ENCODE results near the gene ITSN2.
"Not testable (repeated sequence)": the region's sequence is repeated elsewhere in the genome, so short reads cannot be mapped to it uniquely, and the experiment has no call there.

The ITSN2 gene

DNA sequence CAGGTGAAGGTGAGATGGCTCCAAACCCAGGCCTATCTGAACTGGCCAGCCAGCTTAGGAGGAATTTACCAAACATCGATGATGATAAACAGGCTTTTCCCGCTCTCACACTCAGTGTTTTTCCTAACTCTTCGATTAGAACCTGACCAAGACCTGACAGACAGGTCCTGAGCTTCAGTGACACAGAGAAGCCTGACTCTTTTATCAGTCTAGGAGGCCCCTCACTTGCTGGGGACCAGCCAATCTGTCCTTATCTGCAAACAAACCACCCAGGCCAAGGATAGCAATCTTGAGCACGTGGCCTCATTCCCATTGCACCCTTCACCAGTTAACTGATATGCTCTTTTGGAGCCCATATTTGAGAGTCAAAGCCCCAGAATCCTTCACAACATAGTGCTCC lies 1.9 kb upstream of the ITSN2 start:
- DNase-seq = no peak

DNA sequence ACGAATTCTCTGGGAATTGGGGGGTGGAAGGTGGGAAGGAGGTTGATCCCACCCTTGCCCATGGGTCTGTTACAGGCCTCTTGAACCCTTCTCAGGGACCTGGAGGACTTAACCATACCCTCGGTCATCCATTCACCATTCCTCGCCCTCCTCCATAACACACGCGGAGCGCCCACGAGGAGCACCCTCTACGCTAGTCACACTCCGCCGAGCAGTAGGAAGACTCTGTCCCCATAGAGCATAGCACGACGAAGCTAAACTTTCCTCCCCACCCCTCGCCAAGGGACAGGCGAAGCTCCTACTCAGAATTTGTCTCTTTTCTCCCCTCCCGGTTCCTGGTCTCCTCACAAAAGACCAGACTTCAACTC lies 611 bp upstream of the ITSN2 start:
- DNase-seq = no peak

DNA sequence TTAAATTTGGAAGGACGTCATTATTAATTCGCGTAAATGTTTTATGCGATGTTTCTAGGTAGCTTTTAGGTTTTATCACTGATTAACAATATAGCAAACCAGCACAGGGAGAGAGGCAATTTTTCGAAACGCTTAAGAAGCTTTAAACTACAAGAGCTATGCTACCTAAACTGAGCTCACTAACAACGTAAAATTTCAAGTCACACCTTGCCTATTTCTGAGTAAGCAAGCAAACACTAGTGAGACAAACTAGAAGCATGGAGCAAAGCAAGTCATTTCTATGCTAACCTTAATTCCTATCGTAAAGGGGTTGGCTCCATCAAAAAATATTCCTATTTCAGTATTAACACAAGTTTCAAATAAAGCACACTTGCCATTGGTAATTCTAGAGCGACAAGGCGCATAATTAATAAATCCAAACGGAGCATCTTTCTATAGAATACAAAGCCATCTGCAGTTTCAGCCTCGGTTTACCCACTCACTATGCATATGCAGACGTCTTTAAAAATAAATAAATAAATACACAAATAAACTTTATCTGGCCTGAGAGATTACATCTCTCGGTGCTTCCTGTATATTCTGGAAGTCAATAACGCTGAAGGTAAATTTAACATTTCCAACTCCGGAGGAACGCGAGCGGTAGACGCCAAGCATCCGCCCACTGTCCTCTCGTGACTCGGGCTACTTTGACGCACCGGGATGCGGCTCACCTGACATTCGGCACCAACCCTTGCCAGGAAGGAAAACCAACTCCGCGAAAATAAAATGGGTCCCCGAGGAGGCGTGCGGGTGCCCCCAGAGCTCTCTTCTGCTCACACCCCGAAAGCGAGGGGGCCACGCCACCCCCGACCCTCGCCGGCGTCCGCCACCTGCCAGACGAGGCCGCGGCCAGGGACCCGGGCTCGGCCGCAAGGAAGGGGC lies 947 bp downstream of the ITSN2 start:
- DNase-seq = no peak

DNA sequence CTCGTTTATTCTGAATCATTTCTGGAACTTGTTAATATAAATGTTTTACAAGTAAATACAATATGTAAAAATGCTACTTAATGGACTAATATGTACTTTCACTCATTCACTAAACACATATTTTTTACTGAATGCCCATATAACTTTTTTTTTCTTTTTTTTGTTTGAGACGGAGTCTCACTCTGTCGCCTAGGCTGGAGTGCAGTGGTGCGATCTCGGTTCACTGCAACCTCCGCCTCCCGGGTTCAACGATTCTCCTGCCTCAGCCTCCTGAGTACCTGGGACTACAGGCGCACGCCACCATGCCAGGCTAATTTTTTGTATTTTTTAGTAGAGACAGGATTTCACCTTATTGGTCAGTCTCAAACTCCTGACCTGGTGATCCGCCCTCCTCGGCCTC lies 2.6 kb downstream of the ITSN2 start:
- DNase-seq = not testable (repeated sequence)

DNA sequence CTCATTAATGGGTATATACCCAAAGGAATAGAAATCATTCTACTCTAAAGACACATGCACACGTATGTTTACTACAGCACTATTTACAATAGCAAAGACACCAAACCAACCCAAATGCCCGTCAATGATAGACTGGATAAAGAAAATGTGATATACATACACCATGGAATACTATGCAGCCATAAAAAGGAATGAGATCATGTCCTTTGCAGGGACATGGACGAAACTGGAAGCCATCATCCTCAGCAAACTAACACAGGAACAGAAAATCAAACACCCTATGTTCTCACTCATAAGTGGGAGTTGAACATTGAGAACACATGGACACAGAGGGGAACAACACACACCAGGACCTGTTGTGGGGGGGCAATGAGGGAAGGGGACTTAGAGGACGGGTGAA lies 3.2 kb downstream of the ITSN2 start:
- not testable (repeated sequence) for DNase-seq

DNA sequence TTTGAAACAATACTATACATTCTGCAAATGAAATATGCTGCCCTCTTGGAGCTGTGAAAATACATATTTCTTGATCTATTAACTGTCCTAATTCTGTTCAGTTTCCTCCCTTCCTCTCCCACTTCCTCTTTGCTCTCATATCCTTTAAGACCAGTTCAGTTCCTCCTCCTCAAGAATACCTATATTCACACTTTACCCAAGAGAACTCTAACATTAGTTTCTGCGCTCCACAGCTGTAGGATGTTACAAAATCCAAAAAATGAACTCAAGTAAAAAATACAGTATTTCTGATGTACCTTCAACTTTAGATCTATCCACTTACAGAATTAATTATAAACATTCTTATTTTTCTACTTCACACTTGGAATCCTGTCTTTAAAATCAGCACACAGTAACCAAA lies 5.4 kb downstream of the ITSN2 start:
- no peak for DNase-seq

DNA sequence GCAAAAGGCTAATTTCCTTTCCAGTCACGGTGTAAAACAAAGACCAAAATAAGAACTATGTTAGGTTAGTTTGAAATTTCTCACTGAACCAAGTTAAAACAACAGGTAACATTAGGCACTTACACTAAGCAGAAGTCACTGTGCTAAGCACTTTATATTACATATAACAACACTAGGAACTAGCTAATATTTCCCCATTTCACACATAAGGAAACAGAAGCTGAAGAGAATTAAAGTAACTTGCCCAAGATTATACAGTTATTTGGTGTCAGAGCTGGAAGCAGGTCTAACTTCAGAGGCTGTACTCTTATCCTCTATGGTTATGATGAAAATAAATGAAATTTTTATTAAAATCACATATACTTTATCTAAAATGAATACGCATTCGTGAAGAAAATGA lies 5.9 kb downstream of the ITSN2 start:
- DNase-seq = no peak

DNA sequence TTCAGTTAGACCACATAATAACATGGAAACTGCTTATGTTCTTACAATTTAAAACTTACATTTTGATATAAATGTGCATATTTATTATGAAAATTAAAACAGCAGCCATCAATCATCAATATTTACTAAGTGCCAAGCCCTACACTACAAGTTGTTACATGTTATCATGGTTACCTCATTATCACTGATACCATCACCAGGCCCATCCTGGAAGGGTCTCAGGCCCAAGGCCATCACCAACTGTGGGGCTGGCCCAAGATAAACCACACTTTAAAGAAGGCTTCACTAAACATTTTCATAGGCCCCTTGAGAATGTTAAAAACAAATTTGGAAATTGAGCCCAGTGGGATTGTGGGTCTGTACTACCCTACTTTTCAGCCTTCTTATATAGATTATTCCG lies 6.4 kb downstream of the ITSN2 start:
- DNase-seq = no peak

DNA sequence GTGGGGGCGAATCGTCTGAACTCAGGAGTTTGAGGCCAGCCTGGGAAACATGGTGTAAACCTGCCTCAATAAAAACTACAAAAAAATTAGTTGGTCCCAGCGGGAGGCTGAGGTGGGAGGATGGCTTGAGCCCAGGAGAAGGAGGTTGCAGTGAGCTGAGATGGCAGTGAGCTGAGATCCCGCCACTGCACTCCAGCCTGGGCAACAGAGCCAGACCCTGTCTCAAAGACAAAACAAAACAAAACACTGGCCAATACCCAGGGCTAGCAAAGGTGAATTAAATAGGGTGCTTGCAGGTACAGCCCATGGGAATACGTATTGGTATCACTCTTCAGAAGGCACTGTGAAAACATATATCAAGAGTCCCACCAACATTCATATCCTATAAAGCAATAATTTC lies 7.0 kb downstream of the ITSN2 start:
- no peak for DNase-seq

DNA sequence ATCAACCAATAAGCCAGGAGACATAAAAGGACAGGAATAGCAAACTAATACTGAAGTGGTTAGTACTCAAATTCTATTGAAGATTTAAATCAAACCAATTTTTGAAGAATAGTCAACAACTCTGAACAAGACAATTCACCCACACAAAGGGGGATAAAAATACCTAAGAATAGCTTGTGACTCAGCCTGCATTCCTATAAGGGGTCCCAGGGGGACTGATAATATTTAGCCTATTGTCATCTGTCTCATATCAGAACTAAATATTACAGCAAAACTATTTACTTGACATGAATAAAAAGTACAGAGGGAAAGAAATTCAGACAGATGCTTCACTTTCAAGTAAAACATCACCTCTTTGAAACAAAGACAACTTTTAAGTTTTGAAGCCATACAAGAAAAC lies 7.7 kb downstream of the ITSN2 start:
- DNase-seq = no peak

DNA sequence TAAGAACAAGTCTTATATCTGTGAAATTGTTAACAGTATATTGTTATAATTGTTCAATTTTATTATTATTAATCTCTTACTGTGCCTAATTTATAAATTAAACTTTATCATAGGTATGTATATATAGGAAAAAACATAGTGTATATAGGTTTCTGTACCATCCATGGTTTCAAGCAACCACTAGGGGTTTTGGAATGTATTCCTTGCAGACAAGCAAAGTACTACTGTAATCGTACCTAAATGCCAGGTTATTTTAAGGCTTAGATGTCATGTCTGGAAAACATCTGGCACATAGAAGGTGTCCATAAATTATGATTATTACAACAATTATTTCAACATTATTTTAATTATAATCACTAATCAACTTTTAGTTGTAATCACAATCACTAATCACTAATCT lies 8.4 kb downstream of the ITSN2 start:
- no peak for DNase-seq

DNA sequence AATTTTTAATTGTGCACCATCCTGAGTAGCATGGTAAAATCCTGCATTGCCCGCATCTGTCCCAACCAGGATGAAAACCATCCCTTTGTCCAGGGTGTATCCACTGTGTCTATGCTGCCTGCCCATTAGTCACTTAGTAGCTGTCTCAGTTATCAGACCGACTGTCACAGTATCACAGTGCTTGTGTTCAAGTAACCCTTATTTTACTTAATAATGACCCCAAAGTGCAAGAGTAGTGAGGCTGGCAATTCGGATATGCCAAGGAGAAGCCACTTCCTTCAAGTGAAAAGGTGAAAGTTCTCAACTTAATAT lies 8.8 kb downstream of the ITSN2 start:
- DNase-seq = no peak

DNA sequence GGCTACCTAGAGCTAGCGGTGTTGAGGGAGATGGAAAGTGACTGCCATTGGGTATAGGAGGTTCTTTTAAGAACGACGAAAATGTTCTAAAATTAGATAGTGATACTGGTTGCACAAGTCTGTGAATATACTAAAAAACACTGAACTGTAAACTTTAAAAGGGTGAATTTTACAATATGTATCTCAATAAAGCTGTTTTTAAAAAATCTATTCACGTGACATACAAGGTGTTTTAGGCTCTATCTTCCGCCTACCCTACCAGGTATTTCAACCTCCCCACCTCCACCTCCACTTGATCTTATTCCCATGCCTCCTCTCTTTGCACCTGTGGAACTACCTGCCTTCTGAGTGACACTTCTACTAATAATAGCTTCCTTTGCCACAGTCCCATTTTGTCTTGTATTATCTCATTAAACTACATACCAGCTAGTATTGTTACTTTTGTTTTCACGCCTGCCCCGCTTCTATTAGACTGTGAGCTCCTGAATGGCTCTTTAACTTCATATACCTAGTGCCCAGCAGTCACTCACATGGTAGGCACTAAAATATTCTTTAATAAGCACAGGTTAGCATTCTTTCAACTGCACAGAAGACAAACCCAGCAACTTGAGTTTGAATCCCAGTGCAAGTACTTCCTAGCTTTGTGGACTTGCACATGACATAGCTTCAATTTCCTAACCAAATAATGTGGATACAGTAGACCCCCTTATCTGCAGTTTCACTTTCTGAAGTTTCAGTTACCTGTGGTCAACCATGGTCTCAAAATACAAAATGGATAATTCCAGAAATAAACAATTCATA lies 9.3 kb downstream of the ITSN2 start:
- no peak for DNase-seq

DNA sequence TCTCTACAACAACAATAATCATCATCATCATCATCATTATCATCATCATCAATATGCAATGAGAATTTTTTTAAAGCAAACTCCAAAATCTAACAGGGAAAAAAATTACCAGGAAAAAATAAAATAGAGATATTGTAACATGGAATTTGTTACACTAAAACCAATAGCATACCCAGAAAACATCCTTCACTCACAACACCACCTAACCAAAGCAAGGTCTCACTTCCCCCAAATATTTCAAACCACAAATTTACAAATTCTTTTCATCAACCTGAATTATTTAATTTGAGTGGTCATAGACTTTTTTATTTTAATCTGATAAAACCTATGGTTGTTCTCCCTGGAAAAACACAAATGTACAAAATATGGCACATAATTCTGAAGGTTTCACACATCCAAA lies 11.2 kb downstream of the ITSN2 start:
- DNase-seq = no peak

DNA sequence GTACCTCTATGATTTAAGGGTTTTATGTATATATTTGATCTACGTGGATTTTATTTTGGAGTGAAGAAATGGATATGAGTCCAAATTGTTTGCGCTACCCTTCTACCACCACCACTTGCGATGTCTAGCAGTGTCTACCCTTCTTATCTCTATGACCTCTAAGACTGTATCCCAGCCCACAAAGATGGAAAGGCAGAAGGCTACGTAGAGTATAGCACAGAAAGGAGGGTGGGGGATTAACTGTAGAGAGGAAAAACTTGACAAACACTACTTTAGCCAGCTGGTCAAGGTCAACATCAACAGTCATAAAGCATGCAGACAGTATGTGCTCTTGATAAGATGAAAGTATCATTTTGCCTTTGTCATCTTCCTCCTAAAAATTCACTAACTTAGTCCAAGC lies 14.4 kb downstream of the ITSN2 start:
- DNase-seq = no peak

DNA sequence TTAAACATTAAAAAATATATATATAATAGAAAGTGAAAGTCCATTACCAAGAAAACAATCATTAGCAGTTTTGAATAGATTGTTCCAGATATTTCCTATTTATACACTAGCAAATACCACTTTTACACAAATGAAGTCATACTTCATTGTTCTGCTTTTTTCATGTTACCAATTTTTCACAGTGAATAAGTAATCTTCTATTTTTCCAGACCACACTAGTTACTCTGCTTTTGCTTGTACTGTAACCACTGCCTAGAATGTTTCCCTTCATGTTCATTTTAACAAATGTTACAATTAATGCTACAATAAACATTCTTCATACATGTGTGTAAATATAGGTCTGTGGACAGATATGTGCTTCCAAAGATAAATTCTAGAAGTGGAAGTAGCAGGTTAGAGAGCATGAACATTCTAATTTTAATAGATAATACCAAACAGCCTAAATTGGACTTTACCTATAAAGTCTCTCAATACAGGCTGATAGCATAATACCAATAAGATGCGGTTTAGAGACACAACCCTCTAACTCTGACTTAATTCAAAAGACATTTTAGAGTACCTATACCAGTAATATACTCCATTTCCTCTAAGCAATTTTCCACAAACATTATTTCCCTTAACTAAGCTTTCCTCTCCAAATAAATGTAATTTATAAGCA lies 17.0 kb downstream of the ITSN2 start:
- DNase-seq = no peak

DNA sequence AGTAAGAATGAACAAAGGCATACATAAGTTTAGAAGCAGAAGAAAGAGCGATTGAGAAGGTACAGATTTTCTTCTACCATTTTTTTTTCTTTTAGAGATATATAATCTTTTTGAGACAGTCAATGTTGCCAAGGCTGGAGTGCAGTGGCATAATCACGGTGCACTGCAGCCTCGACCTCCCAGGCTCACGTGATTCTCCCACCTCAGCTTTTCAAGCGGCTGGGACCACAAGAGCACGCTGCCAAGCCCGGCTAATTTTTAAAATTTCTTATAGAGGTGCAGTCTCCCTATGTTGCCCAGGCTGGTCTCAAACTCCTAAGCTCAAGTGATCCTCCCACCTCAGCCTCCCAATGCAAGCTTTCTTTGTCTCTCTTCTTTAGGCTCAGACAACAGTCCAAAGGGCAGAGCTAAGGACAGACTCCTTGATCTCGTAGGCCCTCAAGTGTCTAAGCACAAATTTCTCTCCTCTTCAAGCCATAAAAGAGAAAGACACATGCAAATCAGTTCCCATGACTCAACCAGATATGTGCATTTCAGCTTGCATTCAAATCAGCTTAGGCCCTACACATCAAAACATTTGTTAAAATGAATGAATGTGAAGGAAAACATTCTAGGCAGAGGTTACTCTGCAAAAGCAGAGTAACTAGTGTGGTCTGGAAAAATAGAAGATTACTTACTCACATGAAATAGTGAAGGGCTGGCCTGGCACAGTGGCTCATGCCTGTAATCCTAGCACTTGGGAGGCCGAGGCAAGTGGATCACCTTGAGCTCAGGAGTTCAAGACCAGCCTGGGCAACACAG lies 18.0 kb downstream of the ITSN2 start:
- DNase-seq = no peak

DNA sequence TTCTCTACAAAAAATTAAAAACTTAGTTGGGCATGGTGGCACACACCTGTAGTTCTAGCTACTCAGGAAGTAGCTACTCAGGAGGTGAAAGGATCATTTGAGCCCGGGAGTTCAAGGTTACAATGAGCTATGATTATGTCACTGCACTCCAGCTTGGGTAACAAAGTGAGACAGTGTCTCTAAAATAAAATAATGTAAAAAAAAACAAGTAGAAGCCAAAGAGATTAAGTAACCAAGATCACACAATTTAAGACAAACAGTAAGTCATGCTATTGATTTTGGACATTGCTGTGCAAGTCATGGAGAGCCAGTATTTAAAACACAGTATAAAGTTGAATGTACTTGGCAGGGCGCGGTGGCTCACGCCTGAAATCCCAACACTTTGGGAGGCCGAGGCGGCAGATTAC lies 20.5 kb downstream of the ITSN2 start:
- no peak for DNase-seq

DNA sequence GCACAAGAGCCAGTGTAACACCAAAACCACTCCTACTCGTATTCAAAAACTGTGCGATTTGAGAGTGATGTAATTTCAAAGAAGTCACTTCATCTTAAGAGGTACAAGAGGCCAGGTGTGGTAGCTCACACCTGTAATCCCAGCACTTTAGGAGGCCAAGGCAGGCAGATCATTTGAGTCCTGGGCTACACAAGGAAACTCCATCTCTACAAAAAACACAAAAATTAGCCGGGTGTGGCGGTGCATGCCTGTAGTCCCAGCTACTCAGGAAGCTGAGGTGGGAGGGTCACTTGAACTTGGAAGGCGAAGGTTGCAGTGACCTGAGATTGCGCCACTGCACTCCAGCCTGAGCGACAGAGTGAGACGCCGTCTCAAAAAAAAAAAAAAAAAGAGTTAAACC lies 21.2 kb downstream of the ITSN2 start:
- DNase-seq = not testable (repeated sequence)

DNA sequence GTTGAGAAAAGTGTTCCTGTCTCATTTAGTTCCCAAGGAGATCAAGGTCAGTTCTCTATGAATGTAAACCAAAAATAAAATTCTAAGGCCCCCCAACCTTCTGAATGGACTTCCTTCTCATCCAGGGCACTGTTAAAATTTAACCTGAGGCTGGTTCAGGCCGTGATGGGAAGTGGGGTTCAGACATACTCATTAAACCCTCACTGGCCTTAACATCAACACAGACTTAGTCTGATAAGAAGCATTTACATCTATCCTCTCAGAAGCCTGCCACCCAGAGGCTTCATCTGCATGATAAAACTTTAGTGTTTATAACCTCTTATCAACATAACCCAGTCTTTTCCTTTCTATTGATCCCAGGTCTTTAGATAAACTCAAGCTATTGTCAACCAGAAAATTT lies 22.4 kb downstream of the ITSN2 start:
- DNase-seq = no peak

DNA sequence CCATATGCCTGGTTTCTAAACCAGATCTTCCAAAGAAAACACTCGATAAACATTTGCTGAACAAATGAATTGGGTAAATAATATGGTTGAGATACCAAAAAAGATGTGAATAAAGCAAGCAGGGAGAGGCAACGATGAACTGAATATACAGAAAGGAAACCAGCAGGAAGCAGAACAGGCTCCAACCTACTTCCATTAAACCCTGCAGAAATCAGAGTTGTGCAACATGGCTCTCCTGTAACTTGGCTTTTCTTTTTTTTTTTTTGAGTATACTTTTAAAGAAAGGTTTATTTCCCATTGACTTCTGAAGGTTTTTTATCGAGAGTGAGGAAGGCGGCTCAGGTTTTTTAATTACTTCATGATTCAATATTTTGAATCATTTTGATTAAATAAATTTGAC lies 23.5 kb downstream of the ITSN2 start:
- no peak for DNase-seq

DNA sequence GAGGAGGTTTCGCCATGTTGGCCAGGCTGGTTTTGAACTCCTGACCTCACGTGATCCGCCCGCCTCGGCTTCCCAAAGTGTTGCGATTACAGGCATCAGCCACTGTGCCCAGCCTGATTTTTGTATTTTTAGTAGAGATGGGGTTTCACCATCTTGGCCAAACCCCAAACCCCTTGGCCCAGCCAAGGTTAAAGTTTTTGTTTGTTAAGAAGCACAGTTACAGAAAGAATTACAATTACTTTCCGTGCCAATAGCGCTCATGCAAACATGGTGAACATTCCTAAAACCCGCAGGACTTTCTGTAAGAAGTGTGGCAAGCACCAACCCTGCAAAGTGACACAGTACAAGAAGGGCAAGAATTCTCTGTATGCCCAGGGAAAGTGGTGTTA lies 26.1 kb downstream of the ITSN2 start:
- DNase-seq = no peak
